DND-41 (cell line): ENCODE measurements around the gene MANF.
"Not testable (repeated sequence)": the region's sequence is repeated elsewhere in the genome, so short reads cannot be mapped to it uniquely, and the experiment has no call there.

Experiments
- ATAC-seq: fragments of 200-7000 bp; cut with Tn5 transposase; 3 replicates; pipeline ENCODE4 v1.9.1; 2021; ENCODE audit warnings: low read depth; ENCODE audit not compliant: insufficient read depth
- DNase-seq: peaks from one replicate; pipeline ENCODE4 v3.0.0-alpha.2; 2020
- H2AFZ ChIP-seq: 2 replicates; pipeline ENCODE4 v1.6.0; 2012; ENCODE audit warnings: low read depth, low read length
- H3K27ac ChIP-seq: 2 replicates; pipeline ENCODE4 v1.5.1; 2012; ENCODE audit warnings: low read length, inconsistent platforms
- H3K27me3 ChIP-seq: fragments of 200-600 bp; sonication (generic); 2 replicates; pipeline ENCODE4 v1.6.0; 2012; ENCODE audit warnings: low read length, mild to moderate bottlenecking, inconsistent platforms; ENCODE audit not compliant: insufficient read depth, poor library complexity
- H3K36me3 ChIP-seq: 2 replicates; pipeline ENCODE4 v1.5.1; 2012; ENCODE audit warnings: low read length, inconsistent platforms; ENCODE audit not compliant: insufficient read depth
- H3K4me1 ChIP-seq: 2 replicates; pipeline ENCODE4 v1.5.1; 2012; ENCODE audit warnings: mild to moderate bottlenecking, low read length; ENCODE audit not compliant: insufficient read depth
- H3K4me2 ChIP-seq: 2 replicates; pipeline ENCODE4 v1.6.0; 2012; ENCODE audit warnings: mild to moderate bottlenecking, moderate library complexity, low read length, inconsistent platforms; ENCODE audit not compliant: insufficient read depth
- H3K4me3 ChIP-seq, 2 experiments: fragments of 200-600 bp in 1 of 2; shearing (Covaris generic) in 1 of 2; 2 replicates each; pipeline ENCODE4 v1.5.1; 2012 to 2016; ENCODE audit warnings: inconsistent platforms in 2 of 2, low read length in 2 of 2, mild to moderate bottlenecking in 2 of 2, low read depth in 1 of 2, moderate library complexity in 1 of 2
- H3K79me2 ChIP-seq: 2 replicates; pipeline ENCODE4 v1.6.0; 2012; ENCODE audit warnings: low read length, inconsistent platforms; ENCODE audit not compliant: insufficient read depth
- H3K9ac ChIP-seq: 2 replicates; pipeline ENCODE4 v1.6.0; 2012; ENCODE audit warnings: low read depth, mild to moderate bottlenecking, inconsistent platforms, low read length, moderate library complexity
- H3K9me3 ChIP-seq: 2 replicates; pipeline ENCODE4 v1.5.1; 2012; ENCODE audit warnings: low read length, moderate library complexity, mild to moderate bottlenecking, inconsistent platforms; ENCODE audit not compliant: insufficient read depth, severe bottlenecking
- H4K20me1 ChIP-seq: 2 replicates; pipeline ENCODE4 v1.6.0; 2012; ENCODE audit warnings: low read length; ENCODE audit not compliant: insufficient read depth
- CTCF ChIP-seq: IDR thresholded peaks from 2 replicates; pipeline ENCODE4 v1.5.1; 2012; ENCODE audit warnings: borderline replicate concordance, low read length, moderate library complexity, mild to moderate bottlenecking; ENCODE audit not compliant: poor library complexity, severe bottlenecking; ENCODE audit errors: extremely low read depth
- EZH2 ChIP-seq: IDR thresholded peaks from 3 replicates; pipeline ENCODE4 v1.6.1; 2012; ENCODE audit warnings: borderline replicate concordance, low read depth, mild to moderate bottlenecking, moderate library complexity, low read length, inconsistent platforms; ENCODE audit not compliant: severe bottlenecking

MANF gene

GRCh38 chr3:51361746-51362145, 23.3 kb upstream of the MANF start:
- Histone ChIP-seq H3K9ac (no peak overlapping the region), H2AFZ (no peak overlapping the region), H3K4me2 (no peak overlapping the region), H3K36me3 (no peaks in the 10 kb centered on the region), H3K79me2 (no peaks in the 10 kb centered on the region), H3K4me3 (no peak overlapping the region), H3K27me3 (peaks cover 13% of the 10 kb centered on the region), H3K27ac (no peak overlapping the region), H4K20me1 (no peaks in the 10 kb centered on the region), H3K4me1 (no peaks in the 10 kb centered on the region), H3K9me3 (no peaks in the 10 kb centered on the region)
- TF ChIP-seq EZH2 (no peak), CTCF (no peak)
- no peak for ATAC-seq
- DNase-seq, result no peak

- no peaks in the 10 kb centered on the region for H3K79me2 ChIP-seq
- peaks cover 10% of the 10 kb centered on the region for H3K27me3 ChIP-seq
- DNase-seq (no peak), ATAC-seq (no peak)
- H3K36me3 ChIP-seq, result no peaks in the 10 kb centered on the region
- H3K9me3 ChIP-seq, result no peaks in the 10 kb centered on the region
- H2AFZ ChIP-seq, result no peak overlapping the region
- no peak overlapping the region for H3K27ac ChIP-seq
- H3K4me1 ChIP-seq, result no peaks in the 10 kb centered on the region
- no peak overlapping the region for H3K4me2 ChIP-seq
- no peak overlapping the region for H3K9ac ChIP-seq
- H4K20me1 ChIP-seq, result no peaks in the 10 kb centered on the region
- TF ChIP-seq CTCF (no peak), EZH2 (no peak)
- H3K4me3 ChIP-seq, result no peak overlapping the region
These were observed 22.6 kb upstream of the MANF start for GRCh38 chr3:51362476-51362875.

- not testable (repeated sequence) for H3K9ac ChIP-seq, H3K36me3 ChIP-seq, H3K27me3 ChIP-seq, H3K9me3 ChIP-seq, H2AFZ ChIP-seq, ATAC-seq, H4K20me1 ChIP-seq, H3K4me2 ChIP-seq, H3K4me3 ChIP-seq, DNase-seq, H3K4me1 ChIP-seq, H3K27ac ChIP-seq, H3K79me2 ChIP-seq
These were observed 16.8 kb upstream of the MANF start for GRCh38 chr3:51368276-51368675.

- Histone ChIP-seq H3K27ac (no peak overlapping the region), H3K27me3 (peaks cover 6% of the 10 kb centered on the region), H4K20me1 (no peaks in the 10 kb centered on the region), H3K36me3 (no peaks in the 10 kb centered on the region), H3K79me2 (no peaks in the 10 kb centered on the region), H3K9ac (no peak overlapping the region), H2AFZ (no peak overlapping the region), H3K4me3 (no peak overlapping the region), H3K4me1 (no peaks in the 10 kb centered on the region), H3K4me2 (no peak overlapping the region), H3K9me3 (no peaks in the 10 kb centered on the region)
- TF ChIP-seq EZH2, result no peak
- TF ChIP-seq CTCF, result peak; percentile 79
- peak; percentile 82 for ATAC-seq
- peak; percentile 59 for DNase-seq
These were observed 13.0 kb upstream of the MANF start for GRCh38 chr3:51371943-51372557.
